Femur (tissue), 1 donor: ENCODE measurements around the gene ACAA2.
"Not testable (repeated sequence)": the region's sequence is repeated elsewhere in the genome, so short reads cannot be mapped to it uniquely, and the experiment has no call there.

Experiments
- DNase-seq: peaks from one replicate; pipeline ENCODE4 v3.0.0-alpha.2; 2017

The ACAA2 gene

DNA sequence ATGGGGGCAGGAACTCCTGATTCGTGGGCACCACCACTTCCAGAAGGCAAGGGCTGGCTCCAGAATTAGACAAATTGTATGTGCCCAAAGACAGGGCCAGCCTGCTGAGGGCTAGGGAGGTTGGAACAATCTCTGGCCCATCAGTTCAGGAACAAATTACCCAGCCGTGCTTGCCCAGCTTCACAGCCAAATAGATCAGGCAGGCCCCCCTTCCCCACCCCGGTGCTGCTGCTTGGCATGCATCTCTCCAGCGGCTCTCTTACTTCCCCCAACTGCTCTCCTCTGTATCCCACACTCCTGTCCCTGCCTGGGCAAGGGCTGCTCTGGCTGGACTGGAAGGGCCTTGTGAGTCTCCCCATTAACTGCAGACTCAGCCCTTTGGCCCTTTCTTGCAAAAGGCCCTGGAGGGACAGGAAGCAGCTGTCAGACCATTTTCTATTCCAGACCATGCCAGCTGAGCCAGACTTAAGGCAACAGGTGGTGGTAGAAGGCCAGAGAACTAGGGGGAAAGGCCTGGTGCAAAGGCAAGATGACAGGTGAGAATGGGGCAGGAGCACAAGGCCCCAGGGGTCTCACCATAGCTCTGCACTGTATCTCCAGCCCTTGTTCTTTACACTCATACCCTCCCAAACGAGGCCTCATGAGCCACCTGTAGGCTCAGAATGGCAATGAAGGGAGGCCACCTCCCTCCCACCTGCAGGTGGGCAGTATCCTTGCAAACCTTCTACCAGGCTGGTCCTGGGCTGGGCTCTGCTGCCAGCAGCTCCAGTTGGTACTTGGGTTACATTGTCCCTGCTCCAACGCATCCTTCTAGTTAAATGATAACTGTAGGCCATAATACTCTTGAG is 30.7 kb upstream of the ACAA2 start:
- DNase-seq = no peak

DNA sequence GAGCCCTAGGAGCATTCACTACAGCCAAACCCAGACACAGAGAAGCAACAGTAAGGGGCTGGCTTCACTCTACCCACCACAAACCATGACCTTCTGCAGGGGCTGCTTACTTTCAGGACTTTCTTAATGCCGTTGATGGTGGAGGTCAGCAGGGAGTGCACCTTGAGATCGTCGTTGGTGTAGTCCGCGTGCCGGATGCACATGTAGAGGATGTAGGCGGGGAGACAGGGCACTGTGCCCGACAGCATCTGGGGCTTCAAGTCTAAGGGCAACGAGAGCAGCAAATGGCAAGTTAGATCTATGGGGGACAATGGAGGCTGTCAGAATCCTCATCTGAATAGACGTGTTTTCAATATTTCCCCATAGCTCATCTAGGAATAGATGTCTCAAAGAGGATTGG is 29.8 kb upstream of the ACAA2 start:
- no peak for DNase-seq

DNA sequence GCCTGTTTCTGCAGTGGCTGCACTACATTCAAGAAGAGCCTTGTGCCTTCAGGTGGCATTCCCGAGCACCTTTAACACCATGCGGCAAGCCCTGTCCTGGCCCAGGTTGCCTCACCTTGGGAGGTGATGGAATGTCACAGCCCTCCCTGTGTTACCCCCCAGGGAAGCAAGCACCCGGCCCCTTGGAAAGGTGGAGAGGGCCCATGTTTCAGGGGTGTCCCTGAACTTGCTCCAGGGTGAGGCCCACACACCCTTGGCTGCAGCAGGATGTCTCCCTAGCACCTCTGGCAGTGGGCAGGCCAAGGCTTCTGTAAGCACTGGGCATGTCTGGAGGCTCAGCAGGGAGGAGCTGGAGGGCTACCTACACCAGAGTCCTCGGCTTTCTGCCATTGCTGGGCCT is 29.3 kb upstream of the ACAA2 start:
- no peak for DNase-seq

DNA sequence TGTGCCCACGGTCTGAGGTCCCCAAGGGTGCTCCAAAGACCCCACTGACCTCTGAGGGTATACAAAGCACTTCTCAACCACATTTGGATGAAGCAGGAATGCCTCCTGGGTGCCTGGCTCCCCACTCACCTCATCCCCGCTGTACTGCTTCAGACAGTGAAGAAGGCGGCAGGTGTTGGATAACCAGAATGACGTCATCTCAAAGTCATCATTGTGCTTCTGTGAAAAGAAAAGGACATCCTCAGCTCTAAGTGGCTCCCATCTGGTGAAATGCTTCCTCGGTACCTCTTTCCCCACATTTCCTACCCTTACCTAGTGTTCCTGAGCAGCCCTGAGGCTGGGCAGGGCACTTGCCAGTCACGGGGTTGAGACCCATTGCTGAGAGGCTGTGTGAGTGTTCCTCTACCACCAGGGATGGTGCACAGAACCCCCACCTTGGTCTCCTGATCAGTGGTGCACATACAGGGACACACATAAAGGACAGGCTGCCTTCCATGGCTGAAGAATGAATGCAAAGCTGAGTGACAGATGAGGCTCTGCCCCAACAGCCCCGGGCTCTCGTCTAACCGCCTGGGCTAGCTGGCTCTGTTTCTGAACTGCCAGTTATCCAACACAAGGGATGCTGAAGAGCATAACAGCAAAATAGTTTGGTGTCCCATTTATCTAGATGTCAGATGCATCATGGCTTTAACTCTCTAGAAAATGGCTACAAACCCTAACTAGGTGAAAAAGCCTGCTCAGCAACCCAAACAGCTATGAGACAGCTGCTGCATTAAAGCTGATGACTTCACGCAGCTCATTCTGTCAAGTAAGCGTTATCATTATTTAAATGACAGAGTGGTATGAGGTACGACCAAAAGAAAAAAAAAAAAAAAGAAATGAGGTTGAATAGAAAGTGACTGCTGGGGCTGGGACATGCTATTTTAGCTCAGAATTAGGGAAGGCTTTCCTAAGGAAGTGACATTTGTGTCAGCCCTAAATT is 28.2 kb upstream of the ACAA2 start:
- DNase-seq = no peak

DNA sequence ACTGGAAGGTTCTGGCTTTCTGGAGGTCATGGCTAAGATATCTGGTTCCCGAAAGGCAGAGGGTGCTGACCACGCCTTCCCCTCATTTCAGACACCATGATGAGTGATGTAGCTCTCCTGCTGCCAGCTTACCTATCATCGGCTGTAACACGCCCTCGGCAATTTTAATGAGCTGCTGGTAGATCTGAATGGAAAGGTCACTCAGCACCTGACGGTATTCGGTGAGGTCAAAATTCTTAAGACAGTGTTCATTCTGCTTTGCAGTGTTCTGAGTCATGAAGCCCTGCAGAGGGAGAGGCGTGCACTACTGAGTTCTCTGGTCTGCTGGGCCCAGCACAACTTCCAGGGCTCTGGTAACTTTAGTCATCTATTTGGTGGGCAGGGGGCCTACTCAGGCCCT is 25.7 kb upstream of the ACAA2 start:
- DNase-seq = no peak

DNA sequence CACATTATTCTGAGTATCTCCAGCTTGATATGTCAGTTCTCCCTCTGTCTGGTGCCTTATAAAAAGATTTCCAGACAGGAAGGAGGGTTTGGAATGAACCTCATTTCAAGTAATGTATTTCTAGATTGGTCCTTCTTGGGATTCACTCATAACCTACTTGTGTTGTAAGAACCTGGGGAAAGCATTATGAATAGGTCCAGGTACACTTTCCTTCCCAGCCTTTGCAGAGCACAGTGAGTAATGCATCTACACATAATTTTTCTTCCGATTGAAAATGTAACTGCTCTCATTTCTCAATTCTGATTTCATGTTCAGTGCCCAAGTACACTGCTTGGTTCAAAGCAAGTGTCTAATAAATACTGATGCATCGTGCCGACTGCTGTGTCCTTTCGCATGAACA is 25.0 kb upstream of the ACAA2 start:
- DNase-seq = no peak

DNA sequence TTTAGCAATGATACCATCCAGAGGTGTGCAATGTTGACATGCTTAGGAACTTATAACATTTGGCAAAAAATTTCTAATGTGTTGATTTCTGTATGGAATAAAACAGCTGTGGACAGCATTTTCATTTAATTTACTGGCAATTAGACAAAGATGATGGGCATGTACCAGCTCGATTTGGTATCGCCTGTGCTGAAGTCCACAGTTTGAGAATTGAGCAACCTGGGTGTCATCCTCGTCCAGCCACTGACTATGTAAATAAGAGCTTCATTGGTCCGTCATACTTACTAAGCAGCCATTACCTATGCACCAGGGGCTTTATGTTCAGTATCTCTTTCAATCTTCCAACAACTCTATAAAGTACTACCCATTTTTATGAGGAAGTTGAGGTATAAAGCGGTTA is 24.6 kb upstream of the ACAA2 start:
- no peak for DNase-seq

DNA sequence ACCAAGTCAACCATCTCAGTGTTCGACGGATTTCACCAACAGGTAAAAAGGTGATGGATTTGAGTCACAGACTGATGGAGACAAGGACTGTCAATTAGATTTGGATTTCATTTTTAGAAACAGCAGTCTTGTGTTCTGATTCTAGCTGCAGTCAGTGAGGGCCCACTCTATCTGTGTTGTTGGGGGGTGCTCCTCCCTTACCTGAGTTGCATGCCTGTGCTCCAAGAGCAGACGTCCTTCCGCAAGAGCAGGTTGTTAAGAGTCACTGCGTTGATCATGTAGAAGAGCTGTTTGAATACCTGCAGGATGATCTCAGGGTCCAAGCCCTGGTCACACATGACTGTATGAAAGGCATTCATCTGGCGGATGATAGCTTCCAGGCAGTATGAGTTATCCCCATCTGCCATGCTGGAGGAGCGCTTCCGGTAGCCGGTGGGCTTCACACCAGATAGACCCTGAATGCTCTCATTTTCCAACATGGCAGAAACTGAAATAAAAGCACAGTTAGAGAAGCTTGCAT is 24.0 kb upstream of the ACAA2 start:
- DNase-seq = not testable (repeated sequence)

DNA sequence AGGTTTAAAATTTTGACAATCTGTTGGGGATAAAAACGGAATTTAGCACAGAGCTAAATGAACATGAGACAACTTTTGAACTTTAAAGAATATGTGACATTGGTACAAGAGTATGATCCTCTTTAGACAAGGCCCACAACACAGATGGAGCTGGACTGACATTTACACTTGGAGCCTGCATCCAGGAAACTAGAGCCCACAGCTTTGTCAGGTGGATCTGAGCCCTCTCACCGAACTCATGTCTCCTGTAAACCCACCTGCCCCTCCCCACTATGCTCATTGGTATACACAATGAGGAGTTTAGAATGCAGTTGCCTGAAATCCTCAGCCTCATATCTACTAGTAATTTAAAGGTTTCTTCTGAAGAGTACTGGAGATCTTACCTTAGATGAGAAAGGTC is 22.1 kb upstream of the ACAA2 start:
- no peak for DNase-seq

DNA sequence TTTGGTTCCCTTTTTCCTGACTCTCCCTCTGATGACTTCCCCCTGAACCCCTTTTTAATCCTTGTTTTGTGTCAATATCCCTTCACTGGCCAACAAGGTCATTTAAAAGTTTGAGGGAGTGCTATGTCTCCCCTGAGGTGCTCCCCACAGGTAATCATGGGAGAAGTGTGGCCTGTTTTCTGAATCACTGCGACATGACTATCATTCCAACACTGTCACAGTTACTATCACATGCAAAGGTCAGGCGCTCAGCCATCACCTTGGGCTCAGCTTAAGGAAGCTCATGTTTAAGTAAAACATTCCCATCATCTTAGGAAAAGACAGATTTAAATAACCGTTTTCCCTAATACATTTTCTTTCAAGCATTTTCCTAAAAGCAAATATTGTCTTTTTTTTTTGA is 20.9 kb upstream of the ACAA2 start:
- DNase-seq = no peak

DNA sequence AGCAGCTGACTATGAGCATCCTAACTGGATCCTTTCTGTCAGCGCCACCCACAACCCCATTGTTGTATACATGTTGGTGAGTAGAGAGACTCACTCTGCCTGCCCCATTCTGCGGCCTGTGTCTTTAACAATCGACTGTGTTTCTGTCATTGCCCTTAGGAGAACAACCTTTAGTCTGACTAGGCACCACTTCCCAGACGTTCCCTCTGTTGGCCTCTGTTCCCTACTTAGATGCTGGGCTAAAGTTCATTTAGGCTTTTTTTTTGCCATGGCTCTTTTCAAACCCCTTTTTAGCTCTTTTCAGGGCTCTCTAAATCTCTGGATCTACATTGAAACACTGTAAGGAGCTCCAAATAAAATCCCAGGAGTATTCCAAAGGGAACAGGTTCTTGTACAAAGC is 20.5 kb upstream of the ACAA2 start:
- DNase-seq = no peak

DNA sequence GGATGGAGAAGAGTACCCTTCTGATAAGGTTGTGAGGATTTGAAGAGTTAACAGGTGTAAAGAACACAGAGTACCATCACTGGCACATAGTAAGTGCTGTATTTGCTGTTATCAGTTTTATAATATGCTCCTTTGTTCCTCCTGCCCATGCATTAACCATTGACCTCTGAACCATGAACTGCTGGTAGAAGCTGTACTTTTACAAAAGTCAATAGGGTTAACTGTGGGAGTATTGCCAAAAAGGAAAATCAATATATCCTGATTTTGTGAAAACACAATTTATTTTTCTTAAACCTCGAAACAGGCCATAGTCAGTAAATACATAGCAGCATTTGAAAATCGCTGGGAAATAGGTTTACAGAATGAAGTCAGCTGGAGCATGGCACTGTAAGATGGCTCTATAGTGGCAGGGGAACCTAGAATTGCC is 18.9 kb upstream of the ACAA2 start:
- DNase-seq = no peak

DNA sequence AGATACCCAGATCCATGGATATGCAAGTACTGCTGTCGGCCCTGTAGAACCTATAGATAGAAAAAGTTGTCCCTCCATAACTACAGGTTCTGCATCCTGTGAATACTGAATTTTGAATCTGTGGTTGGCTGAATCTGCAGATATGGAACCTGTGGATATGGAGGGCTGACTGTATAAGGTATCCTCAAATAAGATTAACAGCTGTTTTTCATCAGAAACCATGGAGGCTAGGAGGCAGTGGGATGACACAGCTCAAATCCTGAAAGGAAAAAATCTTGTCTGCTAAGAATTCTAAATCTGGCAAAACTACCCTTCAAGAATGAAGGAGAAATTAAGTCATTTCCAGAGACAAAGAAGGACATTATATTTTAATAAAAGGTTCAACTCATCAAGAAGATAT is 14.7 kb upstream of the ACAA2 start:
- DNase-seq = no peak

DNA sequence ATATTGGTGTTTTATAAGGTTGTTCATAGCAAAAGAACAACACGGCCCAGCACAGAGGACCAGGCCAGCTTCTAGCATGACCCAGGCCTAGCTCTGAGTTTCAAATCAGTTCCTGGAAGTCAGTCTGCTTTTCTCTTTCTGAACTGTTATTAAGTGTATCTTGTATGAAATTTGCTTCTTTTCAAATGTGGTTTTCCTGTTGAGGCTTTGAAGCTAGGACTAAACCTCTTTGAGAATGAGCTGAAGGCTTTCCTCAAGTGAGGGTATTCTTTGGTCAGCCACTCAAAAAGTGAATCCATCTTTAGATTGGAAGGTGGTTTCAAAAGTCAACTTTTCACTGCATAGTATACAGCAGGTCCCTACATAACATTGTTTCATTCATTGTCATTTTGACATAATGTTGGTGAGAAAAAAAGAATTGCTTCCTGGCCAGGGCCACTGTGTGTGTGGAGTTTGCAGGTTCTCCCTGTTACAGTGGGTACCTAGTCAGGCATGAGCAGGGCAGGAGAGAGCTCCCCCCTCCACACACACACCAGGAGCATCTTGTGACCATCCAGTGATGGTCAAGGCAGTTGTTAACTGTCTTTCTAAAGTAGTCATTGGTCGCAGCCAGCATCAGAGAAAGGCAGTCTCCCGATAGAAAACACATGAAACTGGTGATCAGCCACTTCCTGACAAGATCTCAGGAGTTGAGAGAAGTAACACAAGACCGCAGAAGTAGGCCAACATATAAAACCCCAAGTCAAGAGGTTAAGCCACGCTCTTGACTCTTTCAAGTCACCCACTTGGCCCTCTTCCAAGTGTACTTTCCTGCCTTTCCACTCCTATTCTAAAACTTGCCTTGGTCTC is 6.7 kb upstream of the ACAA2 start:
- DNase-seq = no peak

DNA sequence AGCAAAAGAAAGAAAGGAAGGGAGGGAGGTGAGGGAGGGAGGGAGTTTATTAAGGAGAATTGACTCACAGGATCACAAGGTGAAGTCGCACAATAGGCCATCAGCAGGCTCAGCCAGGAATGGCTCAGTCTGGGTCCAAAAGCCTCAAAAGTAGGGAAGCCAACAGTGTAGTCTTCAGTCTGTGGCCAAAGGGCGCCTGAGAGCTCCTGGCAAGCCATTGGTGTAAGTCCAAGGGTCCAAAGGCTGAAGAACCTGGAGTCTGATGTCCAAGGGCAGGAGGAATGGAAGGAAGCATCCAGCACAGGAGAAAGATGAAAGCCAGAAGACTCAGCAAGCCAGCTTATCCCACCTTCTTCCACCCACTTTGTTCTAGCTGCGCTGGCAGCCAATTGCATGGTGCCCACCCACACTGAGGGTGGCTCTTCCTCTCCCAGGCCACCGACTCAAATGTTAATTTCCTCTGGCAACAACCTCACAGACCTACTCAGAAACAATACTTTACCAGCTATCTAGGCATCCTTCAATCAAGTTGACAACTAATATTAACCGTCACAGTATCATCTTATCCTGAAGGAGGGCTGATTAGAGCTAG is 5.8 kb upstream of the ACAA2 start:
- no peak for DNase-seq

DNA sequence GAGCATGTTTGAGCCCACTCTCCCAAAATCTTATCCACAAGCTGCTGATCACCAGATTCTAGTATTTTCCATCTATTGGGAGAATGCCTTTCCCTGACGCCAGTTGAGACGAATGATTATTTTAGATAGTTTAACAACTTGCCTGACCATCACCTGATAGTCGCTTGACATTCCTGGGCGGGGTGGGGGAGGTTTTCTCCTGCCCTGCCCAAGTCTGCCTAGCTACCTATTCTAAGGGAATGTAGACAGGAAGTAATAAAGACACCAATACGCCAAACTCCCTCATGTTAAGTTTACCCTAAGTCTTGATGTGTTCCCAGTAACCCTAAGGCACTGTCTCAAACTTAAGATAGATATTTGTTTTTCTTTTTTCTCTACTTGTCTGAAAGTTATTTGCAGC is 4.6 kb upstream of the ACAA2 start:
- no peak for DNase-seq

DNA sequence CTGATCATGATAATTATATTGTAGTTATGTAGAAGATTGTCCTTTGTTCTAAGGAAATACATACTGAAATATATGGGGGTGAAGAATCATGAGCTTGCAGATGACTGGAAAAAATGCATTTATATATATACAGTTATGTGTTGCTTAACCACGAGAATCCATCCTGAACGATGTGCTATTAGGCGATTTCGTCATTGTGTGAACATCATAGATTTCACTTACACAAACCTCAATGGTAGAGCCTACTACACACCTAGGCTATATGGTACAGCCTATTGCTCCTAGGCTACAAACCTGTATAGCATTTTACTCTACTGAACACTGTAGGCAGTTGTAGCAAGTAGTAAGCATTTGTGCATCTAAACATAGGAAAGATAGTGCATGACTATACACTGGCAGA is 2.6 kb upstream of the ACAA2 start:
- DNase-seq = no peak

DNA sequence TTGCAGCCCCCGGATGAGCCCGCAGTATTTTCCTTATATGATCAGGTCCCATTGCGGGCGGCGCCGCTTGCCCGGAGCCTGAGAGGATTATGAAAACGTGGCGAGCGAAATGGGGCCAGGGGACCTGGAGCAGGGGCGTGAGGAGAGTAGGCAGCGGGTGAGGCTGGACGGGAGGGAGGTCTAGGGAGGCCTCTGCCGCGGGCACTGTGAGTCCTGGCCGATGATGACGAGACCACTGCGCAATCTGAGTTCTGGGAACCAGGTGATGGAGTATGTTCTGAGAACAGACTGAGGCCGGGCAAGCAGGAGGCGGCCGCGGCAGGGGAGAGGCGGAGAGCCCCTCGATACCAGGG is 790 bp upstream of the ACAA2 start:
- DNase-seq = peak; percentile 77

DNA sequence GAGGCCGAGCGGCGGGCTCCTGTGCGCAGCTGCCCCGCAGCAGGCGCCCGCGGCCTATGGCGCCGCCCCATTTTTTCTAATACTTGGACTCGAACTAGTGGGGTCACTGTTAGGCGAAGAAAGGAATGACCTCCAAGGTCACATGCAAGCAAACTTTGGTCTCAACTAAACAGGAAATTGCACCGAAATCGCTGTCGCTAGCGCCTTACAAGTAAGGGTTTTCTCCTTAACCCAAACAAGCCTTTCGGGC is 339 bp downstream of the ACAA2 start:
- DNase-seq = peak; percentile 60

DNA sequence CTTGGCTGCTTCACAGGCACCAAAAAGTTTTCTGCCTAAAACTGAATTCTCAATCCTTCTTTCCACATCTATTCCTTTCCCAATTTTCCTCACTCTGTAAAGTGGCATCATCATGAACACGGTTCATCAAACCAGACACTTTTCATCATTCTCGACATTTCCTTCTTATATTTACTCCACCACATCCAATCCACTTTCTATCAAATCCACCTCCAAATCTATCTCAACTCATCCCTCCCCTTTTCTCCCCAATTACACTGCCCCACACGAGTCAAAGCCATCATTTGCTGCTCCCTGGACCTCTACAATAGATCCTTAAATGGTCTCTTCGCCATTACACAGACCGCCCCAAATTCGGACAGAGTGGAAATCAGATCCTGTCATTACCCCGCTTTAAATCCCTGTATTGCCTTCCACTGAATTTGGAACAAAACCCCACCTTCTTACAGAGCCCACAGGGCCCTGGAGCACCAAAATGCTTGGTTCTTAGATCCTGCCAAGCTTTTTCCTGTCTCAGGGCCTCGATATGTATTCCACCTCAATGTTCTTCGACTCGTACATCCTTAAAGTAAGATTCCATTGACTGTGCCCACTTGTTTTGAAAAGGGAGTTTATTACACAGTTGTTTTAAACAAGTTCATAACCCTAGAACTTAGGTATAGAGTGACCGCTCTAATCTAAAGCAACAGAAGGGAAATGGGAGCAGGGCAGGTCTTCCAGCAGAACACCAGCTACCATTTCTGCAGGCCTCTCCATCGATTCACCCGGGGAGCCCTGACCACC is 856 bp downstream of the ACAA2 start:
- DNase-seq = peak; percentile 23

DNA sequence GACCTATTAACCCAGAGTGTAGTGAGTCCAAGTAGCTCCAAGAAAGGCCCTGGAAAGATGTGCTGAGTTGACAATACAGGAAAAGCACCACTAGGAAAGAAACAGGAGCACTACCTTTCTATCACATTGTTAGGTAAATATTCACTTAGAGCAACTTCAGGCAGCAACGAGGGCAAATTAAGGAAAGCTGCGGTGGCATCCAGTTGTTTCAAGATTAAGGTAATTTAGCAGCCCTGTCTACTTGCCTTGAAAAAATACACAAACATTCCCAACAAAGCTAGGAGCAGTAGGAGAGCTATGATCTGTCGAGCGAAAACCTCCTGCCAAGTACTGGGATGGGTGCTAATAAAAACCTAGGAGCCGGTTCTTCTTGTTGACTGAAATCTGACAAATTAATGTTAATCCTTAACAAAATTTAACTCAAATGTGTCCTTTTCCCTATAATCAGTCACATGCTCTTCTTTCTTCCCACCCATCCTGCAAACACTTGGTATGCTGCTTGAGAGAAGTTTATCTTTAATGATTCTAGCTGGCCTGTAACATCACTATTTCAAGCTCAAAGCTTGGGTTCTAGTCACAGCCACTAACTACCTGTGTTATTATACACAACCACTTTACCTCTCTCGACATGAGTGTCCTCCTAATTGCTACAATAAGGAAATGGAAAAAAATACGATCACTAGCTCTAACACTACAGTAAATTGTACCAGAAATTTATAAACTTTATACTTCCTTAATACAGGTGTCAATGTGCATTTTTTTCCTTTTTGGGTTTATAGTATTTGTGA is 2.0 kb downstream of the ACAA2 start:
- no peak for DNase-seq
